Measurements from ENCODE around the gene NPAT. TPM values are rescaled to one million over a fixed set of nuclear protein-coding genes. Genes with fewer than 3 reads are reported as not detected.

The NPAT gene
- 10 to 100 TPM; 13.6 to 26.8 (median 21.6) TPM for total RNA-seq

DNA sequence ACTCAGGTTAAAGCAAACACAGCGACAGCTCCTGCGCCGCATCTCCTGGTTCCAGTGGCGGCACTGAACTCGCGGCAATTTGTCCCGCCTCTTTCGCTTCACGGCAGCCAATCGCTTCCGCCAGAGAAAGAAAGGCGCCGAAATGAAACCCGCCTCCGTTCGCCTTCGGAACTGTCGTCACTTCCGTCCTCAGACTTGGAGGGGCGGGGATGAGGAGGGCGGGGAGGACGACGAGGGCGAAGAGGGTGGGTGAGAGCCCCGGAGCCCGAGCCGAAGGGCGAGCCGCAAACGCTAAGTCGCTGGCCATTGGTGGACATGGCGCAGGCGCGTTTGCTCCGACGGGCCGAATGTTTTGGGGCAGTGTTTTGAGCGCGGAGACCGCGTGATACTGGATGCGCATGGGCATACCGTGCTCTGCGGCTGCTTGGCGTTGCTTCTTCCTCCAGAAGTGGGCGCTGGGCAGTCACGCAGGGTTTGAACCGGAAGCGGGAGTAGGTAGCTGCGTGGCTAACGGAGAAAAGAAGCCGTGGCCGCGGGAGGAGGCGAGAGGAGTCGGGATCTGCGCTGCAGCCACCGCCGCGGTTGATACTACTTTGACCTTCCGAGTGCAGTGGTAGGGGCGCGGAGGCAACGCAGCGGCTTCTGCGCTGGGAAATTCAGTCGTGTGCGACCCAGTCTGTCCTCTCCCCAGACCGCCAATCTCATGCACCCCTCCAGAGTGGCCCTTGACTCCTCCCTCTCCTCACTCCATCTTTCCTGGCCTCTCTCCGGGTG, at the start of gene NPAT, which contains the start of gene ATM:
Gene NPAT, minus strand, starts transcription at position 65 of the 774 bp plus-strand sequence. CDS start 102 bp downstream, outside the sequence.
Gene ATM, plus strand, starts transcription at position 494 of the 774 bp plus-strand sequence. CDS start 4,558 bp downstream, outside the sequence.
- DNase-seq (ENCODE audit: low spot score in 2 of 2), result peak; percentile 99
- Histone ChIP-seq H3K4me1 (peaks cover 0 to 15% of the 10 kb centered on the region in 2 donors), H3K27me3 (no peaks in the 10 kb centered on the region), H3K9me3 (no peaks in the 10 kb centered on the region), H3K36me3 (no peaks in the 10 kb centered on the region), H3K4me3 (peak within 1 kb of the TSS; percentile 64 to 90 (median 79)), H3K27ac (peak within 1 kb of the TSS; percentile 94 to 97)
- intact Hi-C loops (cut with DNase I; ENCODE audit: low total_unique reads), result no loop called here
- TF ChIP-seq POLR2AphosphoS5 (IDR thresholded peaks at IDR 0.05) (peak; percentile 62 to 95 (median 64)), POLR2A (IDR thresholded peaks at IDR 0.05) (peak; percentile 67)
- TF ChIP-seq, protein P1, sequence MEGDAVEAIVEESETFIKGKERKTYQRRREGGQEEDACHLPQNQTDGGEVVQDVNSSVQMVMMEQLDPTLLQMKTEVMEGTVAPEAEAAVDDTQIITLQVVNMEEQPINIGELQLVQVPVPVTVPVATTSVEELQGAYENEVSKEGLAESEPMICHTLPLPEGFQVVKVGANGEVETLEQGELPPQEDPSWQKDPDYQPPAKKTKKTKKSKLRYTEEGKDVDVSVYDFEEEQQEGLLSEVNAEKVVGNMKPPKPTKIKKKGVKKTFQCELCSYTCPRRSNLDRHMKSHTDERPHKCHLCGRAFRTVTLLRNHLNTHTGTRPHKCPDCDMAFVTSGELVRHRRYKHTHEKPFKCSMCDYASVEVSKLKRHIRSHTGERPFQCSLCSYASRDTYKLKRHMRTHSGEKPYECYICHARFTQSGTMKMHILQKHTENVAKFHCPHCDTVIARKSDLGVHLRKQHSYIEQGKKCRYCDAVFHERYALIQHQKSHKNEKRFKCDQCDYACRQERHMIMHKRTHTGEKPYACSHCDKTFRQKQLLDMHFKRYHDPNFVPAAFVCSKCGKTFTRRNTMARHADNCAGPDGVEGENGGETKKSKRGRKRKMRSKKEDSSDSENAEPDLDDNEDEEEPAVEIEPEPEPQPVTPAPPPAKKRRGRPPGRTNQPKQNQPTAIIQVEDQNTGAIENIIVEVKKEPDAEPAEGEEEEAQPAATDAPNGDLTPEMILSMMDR (IDR thresholded peaks at IDR 0.05), result peak; percentile 29 to 73 (median 71)

DNA sequence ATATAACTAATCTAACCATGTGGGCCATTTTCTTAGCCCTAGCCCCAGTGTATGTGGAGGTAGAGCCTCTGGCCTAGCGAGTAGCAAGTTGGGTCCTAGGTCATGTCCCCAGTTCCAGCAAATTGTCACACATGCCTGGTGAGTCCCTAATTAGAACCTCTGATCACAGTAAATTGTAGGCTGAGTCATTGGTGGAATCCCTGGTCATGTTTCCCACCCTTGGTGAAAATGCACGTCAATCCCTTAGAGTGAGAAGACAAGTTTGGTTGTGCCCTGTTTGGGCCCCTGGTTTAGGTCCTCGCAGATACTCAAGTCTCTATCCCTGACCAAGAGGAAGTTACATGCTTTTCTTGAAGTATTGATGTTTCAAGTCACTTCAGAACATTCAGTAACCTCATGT, 47.1 kb upstream of the NPAT start:
- H3K4me1 ChIP-seq, result no peaks in the 10 kb centered on the region
- intact Hi-C loops (cut with DNase I; ENCODE audit: low total_unique reads), result no loop called here
- H3K36me3 ChIP-seq, result peaks cover 4% of the 10 kb centered on the region
- no peak overlapping the region for H3K27ac ChIP-seq
- H3K4me3 ChIP-seq, result no peak overlapping the region
- TF ChIP-seq POLR2A (IDR thresholded peaks at IDR 0.05) (no peak), POLR2AphosphoS5 (IDR thresholded peaks at IDR 0.05) (no peak)
- TF ChIP-seq, protein P1 (IDR thresholded peaks at IDR 0.05), result no peak
- no peak for DNase-seq (ENCODE audit: low spot score in 2 of 2)
- no peaks in the 10 kb centered on the region for H3K9me3 ChIP-seq
- H3K27me3 ChIP-seq, result no peaks in the 10 kb centered on the region

GRCh38 chr11:108253176-108253575, 30.7 kb upstream of the NPAT start:
- Histone ChIP-seq H3K27ac (no peak overlapping the region), H3K36me3 (no peaks in the 10 kb centered on the region), H3K4me3 (no peak overlapping the region), H3K4me1 (no peaks in the 10 kb centered on the region), H3K9me3 (no peaks in the 10 kb centered on the region), H3K27me3 (no peaks in the 10 kb centered on the region)
- intact Hi-C loops (cut with DNase I; ENCODE audit: low total_unique reads), result no loop called here
- TF ChIP-seq, protein P1 (IDR thresholded peaks at IDR 0.05), result no peak
- TF ChIP-seq POLR2A (IDR thresholded peaks at IDR 0.05), result no peak
- TF ChIP-seq POLR2AphosphoS5 (IDR thresholded peaks at IDR 0.05), result no peak
- no peak for DNase-seq (ENCODE audit: low spot score in 2 of 2)

DNA sequence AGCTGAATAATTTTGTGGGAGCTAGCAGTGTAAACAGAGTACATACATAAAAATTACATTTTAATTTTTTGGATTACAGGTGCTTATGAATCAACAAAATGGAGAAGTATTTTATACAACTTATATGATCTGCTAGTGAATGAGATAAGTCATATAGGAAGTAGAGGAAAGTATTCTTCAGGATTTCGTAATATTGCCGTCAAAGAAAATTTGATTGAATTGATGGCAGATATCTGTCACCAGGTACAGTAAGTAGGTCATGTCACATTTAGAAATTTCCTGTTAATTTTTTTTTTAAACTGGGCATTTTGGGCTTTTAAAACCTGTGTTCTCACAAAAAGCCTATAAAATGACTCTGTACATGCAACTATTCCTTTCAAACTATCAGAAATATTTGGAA, 24.4 kb upstream of the NPAT start:
- no peaks in the 10 kb centered on the region for H3K4me1 ChIP-seq
- DNase-seq (ENCODE audit: low spot score in 2 of 2), result no peak
- intact Hi-C loops (cut with DNase I; ENCODE audit: low total_unique reads), result no loop called here
- no peaks in the 10 kb centered on the region for H3K9me3 ChIP-seq
- H3K4me3 ChIP-seq, result no peak overlapping the region
- no peaks in the 10 kb centered on the region for H3K27me3 ChIP-seq
- no peaks in the 10 kb centered on the region for H3K36me3 ChIP-seq
- TF ChIP-seq, protein P1 (IDR thresholded peaks at IDR 0.05), result no peak
- TF ChIP-seq POLR2A (IDR thresholded peaks at IDR 0.05), result no peak
- TF ChIP-seq POLR2AphosphoS5 (IDR thresholded peaks at IDR 0.05), result no peak
- H3K27ac ChIP-seq, result no peak overlapping the region

DNA sequence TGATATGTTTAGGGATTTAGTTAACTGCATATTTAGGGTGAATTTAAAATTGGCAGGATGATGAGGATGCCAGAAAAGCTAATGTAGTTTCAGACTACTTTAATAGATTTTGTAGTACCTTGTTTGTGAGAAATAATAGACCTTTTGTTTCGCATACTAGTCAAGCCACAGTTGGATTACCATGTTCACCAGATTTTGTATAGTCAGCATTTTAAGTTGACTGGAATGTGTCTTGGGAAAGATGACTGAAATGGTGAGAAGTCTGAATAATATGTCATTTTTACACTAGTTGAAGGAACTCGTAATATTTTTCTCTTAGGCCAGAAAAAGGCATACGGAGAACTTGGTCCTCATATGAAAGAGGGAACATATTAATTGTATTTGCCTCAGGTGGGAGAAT, 23.9 kb upstream of the NPAT start:
- Histone ChIP-seq H3K4me1 (no peaks in the 10 kb centered on the region), H3K27ac (no peak overlapping the region), H3K27me3 (no peaks in the 10 kb centered on the region), H3K36me3 (no peaks in the 10 kb centered on the region), H3K9me3 (no peaks in the 10 kb centered on the region), H3K4me3 (no peak overlapping the region)
- no peak for TF ChIP-seq POLR2AphosphoS5 (IDR thresholded peaks at IDR 0.05)
- TF ChIP-seq POLR2A (IDR thresholded peaks at IDR 0.05), result no peak
- TF ChIP-seq, protein P1 (IDR thresholded peaks at IDR 0.05), result no peak
- intact Hi-C loops (cut with DNase I; ENCODE audit: low total_unique reads), result no loop called here
- DNase-seq (ENCODE audit: low spot score in 2 of 2), result no peak

Data from breast epithelium (tissue), 4 donors.